Endothelial cell of umbilical vein (primary cell): ENCODE results near the gene APBB2. TPM values are rescaled to one million over a fixed set of nuclear protein-coding genes. Genes with fewer than 3 reads are reported as not detected.
"Not testable (repeated sequence)": the region's sequence is repeated elsewhere in the genome, so short reads cannot be mapped to it uniquely, and the experiment has no call there.

ENCODE experiments used
- BruUV-seq: library from RNA; stranded (reverse); fragments of 400-500 nt; replicated peaks from 2 replicates; lab custom pipeline; 2021; lab: Mats Ljungman, UMichigan
- CTCF ChIA-PET: fragments of 300-600, 350-600 bp; sonication (Branson Sonifier 250); formaldehyde crosslinking; loops from one replicate; lab custom pipeline; 2021; ENCODE audit warnings: antibody characterized with exemption, inconsistent platforms; lab: Charles Lee
- POLR2A ChIA-PET: fragments of 300-600, 350-600 bp; sonication (Branson Sonifier 250); formaldehyde crosslinking; loops from one replicate; lab custom pipeline; 2021; ENCODE audit warnings: antibody characterized with exemption, inconsistent platforms; lab: Charles Lee
- DNase-seq: peaks from one replicate; pipeline ENCODE4 v3.0.0-alpha.2; 2011; ENCODE audit warnings: low read depth, low spot score
- FAIRE-seq: peaks from 2 replicates; lab custom pipeline; 2011; peaks lifted over from hg19 to GRCh38; lab: Jason Lieb, UNC
- H2AFZ ChIP-seq: 2 replicates; pipeline ENCODE4 v1.6.0; 2012; ENCODE audit warnings: low read depth, low read length, control low read depth, inconsistent platforms
- H3K27ac ChIP-seq: 2 replicates; pipeline ENCODE4 v1.5.1; 2011; ENCODE audit warnings: low read depth, mild to moderate bottlenecking, control low read depth, low read length, moderate library complexity; ENCODE audit not compliant: insufficient read depth
- H3K27me3 ChIP-seq, 2 experiments: 2 replicates each; pipeline versions ENCODE4 v1.6.0 to v1.6.1; 2011; ENCODE audit warnings: low read length in 2 of 2, mixed read lengths in 1 of 2; ENCODE audit not compliant: control insufficient read depth in 2 of 2, insufficient read depth in 2 of 2
- H3K36me3 ChIP-seq, 2 experiments: 2 replicates in 1 of 2; 3 replicates in 1 of 2; pipeline ENCODE4 v1.5.1; 2011; ENCODE audit warnings: low read length in 2 of 2, mild to moderate bottlenecking in 1 of 2, moderate library complexity in 1 of 2; ENCODE audit not compliant: control insufficient read depth in 2 of 2, insufficient read depth in 2 of 2; ENCODE audit errors: extremely low read depth in 1 of 2
- H3K4me1 ChIP-seq: 3 replicates; pipeline ENCODE4 v1.5.1; 2011; ENCODE audit warnings: mild to moderate bottlenecking, low read length; ENCODE audit not compliant: control insufficient read depth, insufficient read depth; ENCODE audit errors: extremely low read depth
- H3K4me2 ChIP-seq: 2 replicates; pipeline ENCODE4 v1.6.1; 2011; ENCODE audit warnings: low read length, control low read depth, mixed read lengths; ENCODE audit not compliant: insufficient read depth
- H3K4me3 ChIP-seq, 3 experiments: fragments of 200-600 bp in 1 of 3; sonication (generic), shearing (Covaris generic) in 1 of 3; replicated peaks in 1 of 3; 2 replicates each; pipeline ENCODE4 v1.5.1; 2011 to 2016; ENCODE audit warnings: control low read depth in 3 of 3, low read length in 3 of 3, mild to moderate bottlenecking in 2 of 3, inconsistent platforms in 1 of 3, low read depth in 1 of 3, moderate library complexity in 1 of 3; ENCODE audit not compliant: insufficient read depth in 1 of 3
- H3K79me2 ChIP-seq: 2 replicates; pipeline ENCODE4 v1.6.0; 2012; ENCODE audit warnings: low read length, inconsistent platforms; ENCODE audit not compliant: control insufficient read depth, insufficient read depth
- H3K9ac ChIP-seq: replicated peaks from 2 replicates; pipeline ENCODE3; 2011; ENCODE audit warnings: low read length, control low read depth; ENCODE audit not compliant: insufficient read depth; ENCODE audit errors: extremely low read depth
- H3K9me1 ChIP-seq: replicated peaks from 3 replicates; pipeline ENCODE4 v1.6.0; 2011; ENCODE audit warnings: mild to moderate bottlenecking, low read length; ENCODE audit not compliant: control insufficient read depth, insufficient read depth; ENCODE audit errors: extremely low read depth
- H3K9me3 ChIP-seq: replicated peaks from 2 replicates; pipeline ENCODE4 v1.5.1; 2012; ENCODE audit warnings: low read length, inconsistent platforms; ENCODE audit not compliant: control insufficient read depth, insufficient read depth
- H4K20me1 ChIP-seq: replicated peaks from 2 replicates; pipeline ENCODE3; 2011; ENCODE audit warnings: mild to moderate bottlenecking, low read length; ENCODE audit not compliant: control insufficient read depth, insufficient read depth; ENCODE audit errors: extremely low read depth
- CTCF ChIP-seq, 2 donors: IDR thresholded peaks; 1 replicate in 1 of 2; 2 replicates in 1 of 2; pipeline ENCODE4 v1.5.1; 2011; ENCODE audit warnings: low read length in 2 of 2, mild to moderate bottlenecking in 2 of 2, moderate library complexity in 2 of 2, control low read depth in 1 of 2, inconsistent platforms in 1 of 2, low read depth in 1 of 2; ENCODE audit not compliant: insufficient read depth in 1 of 2; ENCODE audit errors: extremely low read depth in 1 of 2
- EZH2 ChIP-seq: IDR thresholded peaks from 2 replicates; pipeline ENCODE4 v1.6.1; 2012; ENCODE audit warnings: borderline replicate concordance, low read depth, mild to moderate bottlenecking, moderate library complexity, low read length, inconsistent platforms; ENCODE audit not compliant: severe bottlenecking
- FOS ChIP-seq: IDR thresholded peaks from 2 replicates; pipeline ENCODE4 v1.6.1; 2011; ENCODE audit warnings: mild to moderate bottlenecking, low read length, moderate library complexity, borderline replicate concordance; ENCODE audit not compliant: insufficient read depth
- GATA2 ChIP-seq: IDR thresholded peaks from 2 replicates; pipeline ENCODE4 v1.7.0; 2011; ENCODE audit warnings: low read depth, mild to moderate bottlenecking, moderate library complexity, mixed read lengths, low read length; ENCODE audit not compliant: insufficient read length, insufficient read depth
- JUN ChIP-seq: IDR thresholded peaks from 2 replicates; pipeline ENCODE4 v1.6.1; 2011; ENCODE audit warnings: borderline replicate concordance, low read depth; ENCODE audit not compliant: insufficient read length, insufficient read depth
- MAX ChIP-seq: IDR thresholded peaks from 2 replicates; pipeline ENCODE4 v1.6.1; 2011; ENCODE audit not compliant: insufficient read depth, insufficient read length
- MYC ChIP-seq: IDR thresholded peaks from one replicate; pipeline ENCODE4 v1.6.1; 2011; ENCODE audit warnings: mild to moderate bottlenecking, low read depth, low read length
- POLR2A ChIP-seq: IDR thresholded peaks from 2 replicates; pipeline ENCODE4 v1.6.1; 2012; ENCODE audit warnings: low read depth, mild to moderate bottlenecking, control low read depth, low read length
- POLR2AphosphoS5 ChIP-seq: IDR thresholded peaks from 2 replicates; pipeline ENCODE4 v1.6.1; 2012; ENCODE audit warnings: low read depth, mild to moderate bottlenecking, control low read depth, low read length, moderate library complexity; ENCODE audit not compliant: insufficient read depth
- dilution Hi-C: fragments of 300-500 bp; cut with MboI; formaldehyde crosslinking; loops from one replicate; pipeline ENCODE4 v1.15.0; 2019; ENCODE audit warnings: low sequenced_read_pairs; ENCODE audit not compliant: extremely low pct_ligation_motif_present
- intact Hi-C: fragments of 100-400 bp; cut with micrococcal nuclease; formaldehyde crosslinking; loops from one replicate; pipeline ENCODE4 v1.10.0; 2022
- polyA plus RNA-seq, 4 experiments: library from polyadenylated mRNA; depleted of rRNA in 3 of 4; stranded (reverse) in 3 of 4; unstranded in 1 of 4; fragments of >200 nt; gene quantifications; 2 replicates each; pipeline versions ENCODE4 v1.2.1 to v1.2.3, GENCODE V29; 2011 to 2012; ENCODE audit warnings: missing spikeins in 1 of 4
- total RNA-seq: library from RNA; stranded (reverse); gene quantifications from 2 replicates; pipeline ENCODE4 v1.2.3, GENCODE V29; 2021

Gene APBB2
- total and polyA plus RNA-seq, 2 donors (not counting 3 experiments of a cell fraction or from before 2014, with no cell fraction given) = 79.8 to 124 TPM

- BruUV-seq = no TSS peak
- H3K79me2 ChIP-seq = peaks cover 61% of the 10 kb centered on the region
- no peaks in the 10 kb centered on the region for H3K9me3 ChIP-seq
- CTCF ChIA-PET = interaction anchor here (0.7 to 2.1 kb wide), 10 partner anchors 9 to 154 kb away, joined by 3 to 5 read pairs (median 4); partner anchors contain the start of gene APBB2
- TF ChIP-seq CTCF (IDR thresholded peaks at IDR 0.05; ENCODE audit: extremely low read depth in 1 of 2, insufficient read depth in 1 of 2, low read depth in 1 of 2, low read length in 2 of 2) = no peak
- no peak for TF ChIP-seq MYC
- TF ChIP-seq POLR2AphosphoS5 = no peak
- no peak for TF ChIP-seq EZH2
- TF ChIP-seq GATA2 = no peak
- no peak for TF ChIP-seq MAX
- no peak for TF ChIP-seq JUN
- no peak for TF ChIP-seq POLR2A
- TF ChIP-seq FOS = no peak
- DNase-seq = no peak
- intact Hi-C loops = no loop called here
- H3K9ac ChIP-seq = no peak overlapping the region
- H3K36me3 ChIP-seq = peaks cover 0 to 7% of the 10 kb centered on the region in 2 experiments
- FAIRE-seq = no peak
- no peaks in the 10 kb centered on the region for H3K27me3 ChIP-seq
- H3K4me1 ChIP-seq = peaks cover 27% of the 10 kb centered on the region
- no peak overlapping the region for H3K4me2 ChIP-seq
- H3K9me1 ChIP-seq = no peaks in the 10 kb centered on the region
- H3K27ac ChIP-seq = no peak overlapping the region
- no peaks in the 10 kb centered on the region for H4K20me1 ChIP-seq
- no peak overlapping the region for H3K4me3 ChIP-seq
- POLR2A ChIA-PET = no interaction called here
- no peak overlapping the region for H2AFZ ChIP-seq
- dilution Hi-C loops = no loop called here
Observed at GRCh38 chr4:41060352-41061334, 153.7 kb downstream of the APBB2 start.

GRCh38 chr4:41059411-41059810 lies 154.9 kb downstream of the APBB2 start:
- dilution Hi-C loops, H2AFZ ChIP-seq, FAIRE-seq, POLR2A ChIA-PET, H3K9ac ChIP-seq, intact Hi-C loops, H3K36me3 ChIP-seq, H3K27ac ChIP-seq, H3K27me3 ChIP-seq, H3K9me3 ChIP-seq, DNase-seq, H3K4me3 ChIP-seq, H4K20me1 ChIP-seq, H3K9me1 ChIP-seq, BruUV-seq, H3K4me2 ChIP-seq: not testable (repeated sequence)
- CTCF ChIA-PET = interaction anchor here (1.5 kb wide), 1 partner anchor 8 kb away, joined by 3 read pairs; no protein-coding TSS in a partner anchor
- Histone ChIP-seq H3K79me2 (peaks cover 62% of the 10 kb centered on the region), H3K4me1 (peaks cover 23% of the 10 kb centered on the region)
